Osteocyte (in vitro differentiated cells): ENCODE measurements around the gene LGR4. TPM values are rescaled to one million over a fixed set of nuclear protein-coding genes. Genes with fewer than 3 reads are reported as not detected.
A peak's percentile ranks its signal among the peaks of the same experiment; 100 is the strongest.

Experiments used
- DNase-seq: peaks from one replicate; pipeline ENCODE4 v3.0.0; 2021; ENCODE audit warnings: mixed read lengths; ENCODE audit not compliant: unreplicated experiment; ENCODE audit errors: extremely low spot score
- H3K27ac Mint-ChIP-seq: one replicate; pipeline ENCODE4 v1.8.0; 2021; ENCODE audit warnings: mild to moderate bottlenecking, mixed read lengths; ENCODE audit not compliant: unreplicated experiment
- H3K27me3 Mint-ChIP-seq: one replicate; pipeline ENCODE4 v1.8.0; 2021; ENCODE audit warnings: mixed read lengths; ENCODE audit not compliant: unreplicated experiment
- H3K36me3 Mint-ChIP-seq: one replicate; pipeline ENCODE4 v1.8.0; 2021; ENCODE audit warnings: mixed read lengths; ENCODE audit not compliant: unreplicated experiment
- H3K4me1 Mint-ChIP-seq: one replicate; pipeline ENCODE4 v1.8.0; 2021; ENCODE audit warnings: mixed read lengths; ENCODE audit not compliant: unreplicated experiment
- H3K4me3 Mint-ChIP-seq: one replicate; pipeline ENCODE4 v1.8.0; 2021; ENCODE audit warnings: mild to moderate bottlenecking, moderate library complexity, mixed read lengths; ENCODE audit not compliant: unreplicated experiment
- H3K9me3 Mint-ChIP-seq: one replicate; pipeline ENCODE4 v1.8.0; 2021; ENCODE audit warnings: mixed read lengths; ENCODE audit not compliant: unreplicated experiment
- total RNA-seq: library from RNA; stranded (reverse); gene quantifications from 2 replicates; pipeline ENCODE4 v1.2.1, GENCODE V29; 2021
- TF ChIP-seq, protein P1 (sequence below): fragments of 200-600 bp; sonication (generic); IDR thresholded peaks from 2 replicates; pipeline ENCODE4 v1.5.0; 2021; ENCODE audit warnings: antibody characterized with exemption, mild to moderate bottlenecking, moderate library complexity

LGR4 gene
- total RNA-seq, 1 donor from 2014 or later: 61.9 TPM

DNA sequence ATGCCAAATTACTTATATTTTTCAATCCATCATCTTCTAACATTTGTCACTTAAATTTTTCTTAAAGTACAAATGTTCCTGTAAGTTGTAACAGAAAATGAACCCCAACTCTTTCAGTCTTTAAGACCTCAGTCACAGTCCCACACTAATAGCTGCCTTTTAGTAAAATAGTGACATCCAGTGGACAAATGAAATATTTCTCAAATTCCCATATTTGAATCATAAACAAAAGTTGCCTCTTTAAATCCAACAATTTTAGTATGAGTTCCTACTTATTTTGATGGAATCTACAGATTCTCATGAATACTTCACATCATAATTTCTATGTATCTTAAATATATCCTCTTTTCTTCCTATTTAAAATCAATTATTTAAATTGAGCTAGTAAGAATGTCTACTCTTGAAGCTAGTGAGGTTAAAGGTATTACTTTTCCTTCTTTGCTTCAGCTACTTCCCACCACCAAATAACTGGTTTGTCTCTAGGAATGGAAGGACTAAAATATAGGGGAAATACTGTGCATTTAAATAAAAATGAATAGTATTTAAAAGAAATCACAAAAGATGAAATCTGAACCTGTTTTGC is 24.8 kb upstream of the LGR4 start:
- no peak overlapping the region for H3K27ac Mint-ChIP-seq
- peaks cover 15% of the 10 kb centered on the region for H3K4me1 Mint-ChIP-seq
- no peaks in the 10 kb centered on the region for H3K9me3 Mint-ChIP-seq
- TF ChIP-seq, protein P1, sequence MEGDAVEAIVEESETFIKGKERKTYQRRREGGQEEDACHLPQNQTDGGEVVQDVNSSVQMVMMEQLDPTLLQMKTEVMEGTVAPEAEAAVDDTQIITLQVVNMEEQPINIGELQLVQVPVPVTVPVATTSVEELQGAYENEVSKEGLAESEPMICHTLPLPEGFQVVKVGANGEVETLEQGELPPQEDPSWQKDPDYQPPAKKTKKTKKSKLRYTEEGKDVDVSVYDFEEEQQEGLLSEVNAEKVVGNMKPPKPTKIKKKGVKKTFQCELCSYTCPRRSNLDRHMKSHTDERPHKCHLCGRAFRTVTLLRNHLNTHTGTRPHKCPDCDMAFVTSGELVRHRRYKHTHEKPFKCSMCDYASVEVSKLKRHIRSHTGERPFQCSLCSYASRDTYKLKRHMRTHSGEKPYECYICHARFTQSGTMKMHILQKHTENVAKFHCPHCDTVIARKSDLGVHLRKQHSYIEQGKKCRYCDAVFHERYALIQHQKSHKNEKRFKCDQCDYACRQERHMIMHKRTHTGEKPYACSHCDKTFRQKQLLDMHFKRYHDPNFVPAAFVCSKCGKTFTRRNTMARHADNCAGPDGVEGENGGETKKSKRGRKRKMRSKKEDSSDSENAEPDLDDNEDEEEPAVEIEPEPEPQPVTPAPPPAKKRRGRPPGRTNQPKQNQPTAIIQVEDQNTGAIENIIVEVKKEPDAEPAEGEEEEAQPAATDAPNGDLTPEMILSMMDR: peak; percentile 62
- no peaks in the 10 kb centered on the region for H3K27me3 Mint-ChIP-seq
- peaks cover 31% of the 10 kb centered on the region for H3K36me3 Mint-ChIP-seq
- DNase-seq: no peak
- H3K4me3 Mint-ChIP-seq: no peak overlapping the region

DNA sequence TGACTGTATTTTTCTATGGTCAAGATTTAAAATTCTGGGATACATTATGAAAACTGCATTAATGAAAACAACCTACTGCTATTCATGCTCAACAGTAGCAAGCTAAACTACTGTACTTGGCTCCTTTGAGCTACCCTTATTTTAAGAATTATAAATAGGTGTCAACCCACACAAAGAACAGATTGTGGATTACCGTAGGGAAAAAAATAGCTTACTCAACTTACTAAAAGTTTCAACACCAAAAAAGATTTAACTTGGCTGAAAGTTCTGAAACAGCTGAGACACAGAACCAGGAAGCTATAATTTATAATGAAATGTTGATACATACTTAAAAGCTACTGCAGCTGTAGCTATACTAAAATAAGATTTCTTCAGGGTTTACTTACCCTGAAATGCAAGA is 23.9 kb upstream of the LGR4 start:
- Mint-ChIP-seq H3K4me3 (no peak overlapping the region), H3K9me3 (no peaks in the 10 kb centered on the region), H3K36me3 (peaks cover 31% of the 10 kb centered on the region), H3K4me1 (peaks cover 10% of the 10 kb centered on the region), H3K27ac (no peak overlapping the region), H3K27me3 (no peaks in the 10 kb centered on the region)
- TF ChIP-seq, protein P1: no peak
- no peak for DNase-seq

DNA sequence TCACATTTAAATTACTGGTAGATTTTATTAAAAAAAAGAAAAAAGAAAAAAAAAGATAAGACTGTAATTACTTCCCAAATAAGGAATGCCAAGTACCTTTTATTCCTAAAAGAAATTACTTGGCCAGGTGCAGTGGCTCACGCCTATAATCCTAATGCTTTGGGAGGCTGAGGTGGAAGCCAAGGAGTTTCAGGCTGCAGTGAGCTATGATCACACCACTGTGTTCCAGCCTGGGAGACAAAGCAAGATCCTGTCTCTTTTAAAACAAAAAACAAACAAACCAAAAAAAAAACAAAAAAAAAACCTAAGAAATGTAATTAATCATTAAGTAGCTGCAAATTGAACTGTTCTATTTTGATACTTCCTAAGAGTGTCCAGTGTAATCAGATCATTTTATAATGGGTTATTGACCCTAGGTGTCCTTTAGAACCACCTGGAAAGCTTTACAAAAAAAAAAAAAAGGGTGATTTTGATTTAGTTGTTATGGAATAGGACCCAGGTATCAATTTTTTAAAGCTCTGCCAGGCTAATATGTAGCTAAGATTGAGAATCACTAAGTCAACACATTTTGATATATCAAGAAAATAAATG is 23.2 kb upstream of the LGR4 start:
- TF ChIP-seq, protein P1: no peak
- Mint-ChIP-seq H3K27ac (no peak overlapping the region), H3K9me3 (no peaks in the 10 kb centered on the region), H3K4me3 (no peak overlapping the region), H3K27me3 (no peaks in the 10 kb centered on the region), H3K4me1 (peaks cover 10% of the 10 kb centered on the region), H3K36me3 (peaks cover 34% of the 10 kb centered on the region)
- DNase-seq: no peak

DNA sequence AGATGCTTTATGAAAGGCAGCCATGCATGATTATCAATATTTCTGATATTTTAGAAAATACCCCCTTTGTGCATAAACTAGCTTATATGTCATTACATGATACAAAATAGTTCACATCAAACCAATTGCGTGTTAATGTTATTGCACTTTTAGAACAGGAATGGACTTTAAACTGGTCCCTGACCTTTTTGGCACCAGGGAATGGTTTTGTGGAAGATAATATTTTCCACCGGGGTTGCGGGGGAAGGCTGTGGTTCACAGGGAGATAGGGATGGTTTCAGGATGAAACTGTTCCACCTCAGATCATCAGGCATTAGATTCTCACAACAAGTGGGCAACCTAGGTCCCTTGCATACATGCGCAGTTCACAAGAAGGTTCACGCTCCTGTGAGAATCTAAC is 16.5 kb upstream of the LGR4 start:
- DNase-seq: no peak
- no peak overlapping the region for H3K4me3 Mint-ChIP-seq
- H3K4me1 Mint-ChIP-seq: no peaks in the 10 kb centered on the region
- no peaks in the 10 kb centered on the region for H3K27me3 Mint-ChIP-seq
- no peak overlapping the region for H3K27ac Mint-ChIP-seq
- TF ChIP-seq, protein P1: no peak
- no peaks in the 10 kb centered on the region for H3K9me3 Mint-ChIP-seq
- H3K36me3 Mint-ChIP-seq: peaks cover 14% of the 10 kb centered on the region

DNA sequence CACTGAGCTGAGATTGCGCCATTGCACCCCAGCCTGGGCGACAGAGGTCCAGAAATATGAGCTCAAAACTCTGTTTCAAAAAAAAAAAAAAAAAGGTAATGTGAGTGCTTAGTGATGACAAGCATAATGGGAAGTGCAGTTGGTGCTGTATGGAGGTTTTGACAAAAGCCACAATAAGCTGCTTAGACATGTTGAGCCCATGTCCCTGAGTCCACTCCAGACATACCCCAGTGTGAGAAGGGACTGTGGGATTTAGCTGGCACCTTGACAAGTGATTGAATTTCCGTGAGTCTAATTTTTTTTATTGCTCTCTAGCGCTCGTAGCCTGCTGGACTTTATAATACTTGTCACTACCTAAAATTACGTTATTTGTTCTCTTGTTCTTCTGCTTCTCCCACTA is 15.1 kb upstream of the LGR4 start:
- Mint-ChIP-seq H3K27ac (no peak overlapping the region), H3K36me3 (peaks cover 10% of the 10 kb centered on the region), H3K9me3 (no peaks in the 10 kb centered on the region), H3K27me3 (no peaks in the 10 kb centered on the region), H3K4me1 (no peaks in the 10 kb centered on the region), H3K4me3 (no peak overlapping the region)
- DNase-seq: no peak
- TF ChIP-seq, protein P1: no peak
